Cardiac fibroblast (primary cell): Measurements from ENCODE around the gene CHCHD6.

ENCODE experiments used
- DNase-seq, 2 donors: peaks; one replicate each; pipeline versions ENCODE4 v3.0.0 to v3.0.0-alpha.2; 2010; ENCODE audit warnings: low read depth in 2 of 2
- H3K4me3 ChIP-seq, 2 donors: replicated peaks in 1 of 2; 1 replicate in 1 of 2; 2 replicates in 1 of 2; pipeline ENCODE4 v1.5.1; 2011; ENCODE audit warnings: low read depth in 2 of 2, low read length in 2 of 2, mild to moderate bottlenecking in 2 of 2, moderate library complexity in 1 of 2
- TF ChIP-seq, protein P1 (sequence below): IDR thresholded peaks from one replicate; pipeline ENCODE4 v1.5.1; 2011; ENCODE audit warnings: low read depth, mild to moderate bottlenecking, low read length, inconsistent platforms

Gene CHCHD6

GRCh38 chr3:126987596-126987995 is 283.6 kb downstream of the CHCHD6 start:
- H3K4me3 ChIP-seq: no peak overlapping the region
- DNase-seq: no peak
- TF ChIP-seq, protein P1, sequence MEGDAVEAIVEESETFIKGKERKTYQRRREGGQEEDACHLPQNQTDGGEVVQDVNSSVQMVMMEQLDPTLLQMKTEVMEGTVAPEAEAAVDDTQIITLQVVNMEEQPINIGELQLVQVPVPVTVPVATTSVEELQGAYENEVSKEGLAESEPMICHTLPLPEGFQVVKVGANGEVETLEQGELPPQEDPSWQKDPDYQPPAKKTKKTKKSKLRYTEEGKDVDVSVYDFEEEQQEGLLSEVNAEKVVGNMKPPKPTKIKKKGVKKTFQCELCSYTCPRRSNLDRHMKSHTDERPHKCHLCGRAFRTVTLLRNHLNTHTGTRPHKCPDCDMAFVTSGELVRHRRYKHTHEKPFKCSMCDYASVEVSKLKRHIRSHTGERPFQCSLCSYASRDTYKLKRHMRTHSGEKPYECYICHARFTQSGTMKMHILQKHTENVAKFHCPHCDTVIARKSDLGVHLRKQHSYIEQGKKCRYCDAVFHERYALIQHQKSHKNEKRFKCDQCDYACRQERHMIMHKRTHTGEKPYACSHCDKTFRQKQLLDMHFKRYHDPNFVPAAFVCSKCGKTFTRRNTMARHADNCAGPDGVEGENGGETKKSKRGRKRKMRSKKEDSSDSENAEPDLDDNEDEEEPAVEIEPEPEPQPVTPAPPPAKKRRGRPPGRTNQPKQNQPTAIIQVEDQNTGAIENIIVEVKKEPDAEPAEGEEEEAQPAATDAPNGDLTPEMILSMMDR: no peak

GRCh38 chr3:126988451-126989021 is 284.5 kb downstream of the CHCHD6 start:
- no peak overlapping the region for H3K4me3 ChIP-seq
- TF ChIP-seq, protein P1: no peak
- no peak for DNase-seq

DNA sequence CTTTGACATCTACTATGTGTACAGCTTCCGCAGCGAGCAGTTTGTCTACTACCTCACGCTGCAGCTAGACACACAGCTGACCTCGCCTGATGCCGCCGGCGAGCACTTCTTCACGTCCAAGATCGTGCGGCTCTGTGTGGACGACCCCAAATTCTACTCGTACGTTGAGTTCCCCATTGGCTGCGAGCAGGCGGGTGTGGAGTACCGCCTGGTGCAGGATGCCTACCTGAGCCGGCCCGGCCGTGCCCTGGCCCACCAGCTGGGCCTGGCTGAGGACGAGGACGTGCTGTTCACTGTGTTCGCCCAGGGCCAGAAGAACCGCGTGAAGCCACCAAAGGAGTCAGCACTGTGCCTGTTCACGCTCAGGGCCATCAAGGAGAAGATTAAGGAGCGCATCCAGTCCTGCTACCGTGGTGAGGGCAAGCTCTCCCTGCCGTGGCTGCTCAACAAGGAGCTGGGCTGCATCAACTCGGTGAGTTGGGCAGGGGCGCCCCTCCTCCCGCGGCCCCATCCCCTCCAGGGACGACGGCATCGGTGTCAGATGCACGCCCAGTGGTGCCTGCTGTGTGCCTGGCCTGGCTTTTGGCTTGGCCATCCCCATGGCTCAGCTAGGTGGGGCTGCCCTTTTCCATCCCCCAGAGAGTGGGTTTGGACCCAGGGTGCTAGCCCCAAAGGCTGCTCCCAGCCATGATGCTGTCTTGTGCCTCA is 285.4 kb downstream of the CHCHD6 start:
- no peak overlapping the region for H3K4me3 ChIP-seq
- DNase-seq: no peak
- TF ChIP-seq, protein P1: no peak

DNA sequence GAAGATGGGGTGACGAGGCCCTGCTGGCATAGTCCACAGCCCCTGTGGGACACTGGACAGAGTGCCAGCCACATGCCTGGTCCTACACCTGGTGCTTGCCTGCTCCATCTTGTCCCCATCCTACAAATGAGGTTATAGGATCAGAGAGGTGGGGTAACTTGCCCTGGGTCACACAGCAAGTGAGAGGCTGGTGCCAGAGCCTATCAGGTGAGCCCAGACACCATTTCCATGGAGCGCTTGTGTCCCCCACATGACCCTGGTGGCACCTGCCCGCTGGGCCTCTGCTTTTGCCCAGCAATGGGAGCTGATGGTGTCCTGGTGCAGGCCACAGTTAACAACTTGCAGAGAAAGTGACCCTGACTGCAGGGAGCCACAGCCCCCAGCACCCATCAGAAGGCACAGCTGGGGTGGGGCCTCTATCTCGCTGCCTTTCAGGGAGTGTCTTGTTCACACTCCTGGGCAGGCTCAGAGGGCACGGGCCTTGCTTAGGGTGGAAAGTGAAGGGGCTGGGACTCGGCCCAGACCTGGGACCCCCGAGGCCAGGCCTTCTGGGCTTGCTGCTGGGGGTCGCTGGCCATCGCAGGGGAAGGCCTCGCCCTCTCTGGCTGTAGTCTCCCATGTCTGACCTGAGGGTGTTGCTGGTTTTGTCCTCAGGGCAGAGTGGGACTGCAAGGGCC is 286.1 kb downstream of the CHCHD6 start:
- no peak overlapping the region for H3K4me3 ChIP-seq
- no peak for DNase-seq
- TF ChIP-seq, protein P1: no peak

- no peak overlapping the region for H3K4me3 ChIP-seq
- TF ChIP-seq, protein P1: no peak
- no peak for DNase-seq
These were observed 286.9 kb downstream of the CHCHD6 start for GRCh38 chr3:126990890-126991289.

GRCh38 chr3:126991366-126992200 is 287.5 kb downstream of the CHCHD6 start:
- TF ChIP-seq, protein P1: no peak
- DNase-seq: no peak
- no peak overlapping the region for H3K4me3 ChIP-seq
